SJCRH30 (cell line): ENCODE measurements around the gene PRR16. TPM values are rescaled to one million over a fixed set of nuclear protein-coding genes. Genes with fewer than 3 reads are reported as not detected.
"Not testable (repeated sequence)": the region's sequence is repeated elsewhere in the genome, so short reads cannot be mapped to it uniquely, and the experiment has no call there.

Experiments
- DNase-seq, 2 experiments: peaks; one replicate each; pipeline ENCODE4 v3.0.0-alpha.2; 2015 to 2020
- H3K27ac ChIP-seq: fragments of 250-450 bp; sonication (Bioruptor Pico); 2 replicates; pipeline ENCODE4 v1.5.1; 2020; ENCODE audit warnings: mild to moderate bottlenecking, moderate library complexity
- H3K27me3 ChIP-seq: fragments of 250-450 bp; sonication (Bioruptor Pico); 2 replicates; pipeline ENCODE4 v1.5.1; 2020; ENCODE audit warnings: mild to moderate bottlenecking, moderate library complexity
- H3K36me3 ChIP-seq: fragments of 250-450 bp; sonication (Bioruptor Pico); 2 replicates; pipeline ENCODE4 v1.5.1; 2020; ENCODE audit warnings: mild to moderate bottlenecking, moderate library complexity
- H3K4me1 ChIP-seq: fragments of 250-450 bp; sonication (Bioruptor Pico); 2 replicates; pipeline ENCODE4 v1.5.1; 2020; ENCODE audit warnings: mild to moderate bottlenecking, moderate library complexity
- H3K4me3 ChIP-seq: fragments of 250-450 bp; sonication (Bioruptor Pico); 2 replicates; pipeline ENCODE4 v1.5.1; 2020; ENCODE audit warnings: mild to moderate bottlenecking, moderate library complexity
- H3K9me3 ChIP-seq: fragments of 250-450 bp; sonication (Bioruptor Pico); replicated peaks from 2 replicates; pipeline ENCODE4 v1.5.1; 2020; ENCODE audit warnings: mild to moderate bottlenecking, moderate library complexity
- total RNA-seq: library from RNA; depleted of rRNA; stranded (reverse); fragments of >200 nt; shearing (Covaris generic); gene quantifications from 2 replicates; pipeline ENCODE4 v1.2.3, GENCODE V29; 2014; rRNA removed

Gene PRR16
- 0.20 and 0.84 TPM in 2 replicates for total RNA-seq

DNA sequence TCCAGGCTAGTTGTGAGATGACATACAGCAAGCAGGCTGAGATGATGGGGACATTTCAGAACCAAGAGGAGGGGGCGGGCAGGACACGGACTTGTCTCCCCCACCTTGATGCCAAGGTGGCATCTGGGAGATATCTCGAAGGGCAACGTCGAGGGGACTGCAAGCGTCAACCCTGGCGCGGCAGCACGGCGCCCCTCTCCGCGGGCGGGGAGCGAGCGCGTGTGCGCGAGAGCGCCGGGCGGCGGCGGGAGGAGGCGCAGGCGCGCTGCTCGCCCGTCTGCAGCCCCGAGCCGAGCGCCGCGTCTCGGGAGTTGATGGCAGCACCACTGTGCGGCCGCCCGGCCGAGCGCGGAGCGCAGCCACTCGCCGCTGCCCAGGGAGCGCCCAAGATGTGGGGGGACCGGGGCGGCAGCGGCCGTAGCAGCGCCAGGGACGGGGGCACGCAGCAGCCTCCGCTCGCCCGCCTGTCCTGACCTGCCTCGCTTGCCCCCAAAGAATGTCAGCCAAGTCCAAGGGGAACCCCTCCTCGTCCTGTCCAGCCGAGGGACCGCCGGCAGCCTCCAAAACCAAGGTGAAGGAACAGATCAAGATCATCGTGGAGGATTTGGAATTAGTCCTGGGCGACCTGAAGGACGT lies at the start of gene PRR16:
Gene PRR16 (plus strand): TSS at position 310 of the 636 bp plus-strand sequence.
- 0 out of 2 replicates have a peak, but pooled peaks cover 2% of the 10 kb centered on the region for H3K4me1 ChIP-seq
- peak within 1 kb of the TSS; percentile 55 for H3K4me3 ChIP-seq
- H3K36me3 ChIP-seq, result no peaks in the 10 kb centered on the region
- DNase-seq, result peak; percentile 30 to 61
- no peaks in the 10 kb centered on the region for H3K27me3 ChIP-seq
- no peaks in the 10 kb centered on the region for H3K9me3 ChIP-seq
- H3K27ac ChIP-seq, result no peak within 1 kb of the TSS

DNA sequence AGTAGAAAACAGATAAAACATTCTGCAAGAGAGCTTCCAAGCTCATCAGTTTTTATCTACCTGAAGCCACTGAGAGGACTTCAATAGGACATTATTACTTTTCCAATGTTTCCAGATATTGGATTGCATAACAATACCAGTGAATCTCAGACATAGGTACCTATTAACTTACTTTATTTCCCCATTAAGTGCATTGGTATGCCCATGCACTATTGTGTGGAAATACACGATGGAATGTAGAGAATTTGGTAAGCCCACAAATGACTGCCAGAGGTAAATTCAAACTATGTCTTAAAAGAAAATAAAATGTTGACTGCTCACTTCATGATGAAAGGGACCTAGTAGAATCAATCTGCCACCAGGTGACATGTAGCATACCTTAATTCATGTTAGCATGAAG lies 48.1 kb upstream of the PRR16 start:
- Histone ChIP-seq H3K27me3 (no peaks in the 10 kb centered on the region), H3K27ac (no peak overlapping the region), H3K36me3 (no peaks in the 10 kb centered on the region), H3K4me1 (peaks cover 3% of the 10 kb centered on the region; the same call in 1 of the 2 replicates), H3K9me3 (no peaks in the 10 kb centered on the region), H3K4me3 (no peak overlapping the region)
- DNase-seq, result no peak

DNA sequence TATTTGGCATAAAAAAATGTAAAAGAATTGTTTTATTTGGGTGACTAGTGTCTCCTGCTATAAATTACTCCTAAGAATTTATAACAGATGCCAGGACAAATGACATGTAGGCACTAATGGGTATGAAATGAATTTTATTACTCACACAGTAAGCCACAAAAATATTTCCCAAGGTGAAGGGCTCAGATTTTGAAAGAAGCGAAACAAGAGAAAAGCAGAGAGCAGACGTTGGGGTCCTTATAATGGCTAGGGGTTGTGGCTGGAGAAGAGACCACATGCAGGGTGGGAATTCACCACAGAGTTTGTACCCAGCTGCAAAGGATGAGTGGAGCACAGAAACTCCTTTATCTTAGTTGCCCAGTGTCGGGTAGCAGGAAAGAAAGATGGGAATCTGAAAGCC lies 45.0 kb upstream of the PRR16 start:
- Histone ChIP-seq H3K4me3 (no peak overlapping the region), H3K36me3 (no peaks in the 10 kb centered on the region), H3K9me3 (no peaks in the 10 kb centered on the region), H3K4me1 (peaks cover 5% of the 10 kb centered on the region; the same call in 1 of the 2 replicates), H3K27ac (peak overlapping the region; percentile 32; the same call in 1 of the 2 replicates), H3K27me3 (no peaks in the 10 kb centered on the region)
- peak; percentile 42 to 64 for DNase-seq

DNA sequence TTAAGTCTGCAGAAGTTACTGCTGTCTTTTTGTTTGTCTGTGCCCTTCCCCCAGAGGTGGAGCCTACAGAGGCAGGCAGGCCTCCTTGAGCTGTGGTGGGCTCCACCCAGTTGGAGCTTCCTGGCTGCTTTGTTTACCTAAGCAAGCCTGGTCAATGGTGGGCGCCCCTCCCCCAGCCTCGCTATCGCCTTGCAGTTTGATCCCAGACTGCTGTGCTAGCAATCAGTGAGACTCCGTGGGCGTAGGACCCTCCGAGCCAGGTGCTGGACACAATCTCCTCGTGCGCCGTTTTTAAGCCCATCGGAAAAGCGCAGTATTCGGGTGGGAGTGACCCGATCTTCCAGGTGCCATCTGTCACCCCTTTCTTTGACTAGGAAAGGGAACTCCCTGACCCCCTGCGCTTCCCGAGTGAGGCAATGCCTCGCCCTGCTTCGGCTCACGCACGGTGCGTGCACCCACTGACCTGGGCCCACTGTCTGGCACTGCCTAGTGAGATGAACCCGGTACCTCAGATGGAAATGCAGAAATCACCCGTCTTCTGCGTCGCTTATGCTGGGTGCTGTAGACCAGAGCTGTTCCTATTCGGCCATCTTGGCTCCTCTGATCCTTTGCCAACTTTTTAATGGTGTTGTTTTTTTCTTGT lies 37.3 kb upstream of the PRR16 start:
- H3K9me3 ChIP-seq, DNase-seq: not testable (repeated sequence)

DNA sequence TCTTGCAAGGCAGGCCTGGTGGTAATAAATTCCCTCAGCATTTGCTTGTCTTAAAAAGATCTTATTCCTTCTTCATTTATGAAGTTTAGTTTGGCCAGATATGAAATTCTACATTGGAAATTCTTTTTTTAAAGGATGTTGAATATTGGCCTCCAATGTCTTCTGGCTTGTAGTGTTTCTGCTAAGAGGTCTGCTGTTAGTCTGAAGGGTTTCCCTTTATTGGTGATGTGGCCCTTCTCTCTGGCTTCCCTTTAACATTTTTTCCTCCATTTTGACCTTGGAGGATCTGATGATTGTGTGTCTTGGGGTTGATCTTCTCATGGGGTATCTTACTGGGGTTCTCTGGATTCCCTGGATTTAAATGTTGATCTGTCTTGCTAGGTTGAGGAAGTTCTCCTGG lies 33.5 kb upstream of the PRR16 start:
- DNase-seq, result no peak
- H3K27ac ChIP-seq, result no peak overlapping the region
- no peaks in the 10 kb centered on the region for H3K36me3 ChIP-seq
- H3K4me1 ChIP-seq, result no peaks in the 10 kb centered on the region
- no peaks in the 10 kb centered on the region for H3K27me3 ChIP-seq
- H3K9me3 ChIP-seq, result no peaks in the 10 kb centered on the region
- H3K4me3 ChIP-seq, result no peak overlapping the region

More for the DNA sequence above, 37.3 kb upstream of the PRR16 start:
- H3K27ac ChIP-seq, H3K27me3 ChIP-seq, H3K4me1 ChIP-seq, H3K4me3 ChIP-seq, H3K36me3 ChIP-seq: not testable (repeated sequence)

DNA sequence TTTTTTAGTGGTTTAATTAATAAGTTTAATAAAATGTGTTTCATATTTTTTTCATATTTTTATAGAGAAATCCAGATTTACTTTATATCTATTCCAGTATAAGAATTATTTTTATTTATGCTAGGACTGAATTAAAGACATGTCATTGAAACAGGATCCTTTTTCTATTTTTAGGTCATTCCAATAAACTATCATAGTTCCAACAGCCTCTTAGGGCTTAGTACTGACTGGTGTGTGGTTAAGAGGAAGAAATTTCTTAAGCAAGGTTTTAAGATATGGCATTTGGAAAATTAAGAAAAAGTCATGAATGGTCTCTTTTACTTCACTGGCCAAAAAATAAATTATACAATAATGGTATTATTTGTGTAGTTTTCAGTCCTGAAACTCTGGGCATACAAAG lies 31.2 kb upstream of the PRR16 start:
- H3K36me3 ChIP-seq, result no peaks in the 10 kb centered on the region
- H3K9me3 ChIP-seq, result no peaks in the 10 kb centered on the region
- no peaks in the 10 kb centered on the region for H3K4me1 ChIP-seq
- H3K27ac ChIP-seq, result no peak overlapping the region
- DNase-seq, result no peak
- H3K27me3 ChIP-seq, result no peaks in the 10 kb centered on the region
- H3K4me3 ChIP-seq, result no peak overlapping the region

DNA sequence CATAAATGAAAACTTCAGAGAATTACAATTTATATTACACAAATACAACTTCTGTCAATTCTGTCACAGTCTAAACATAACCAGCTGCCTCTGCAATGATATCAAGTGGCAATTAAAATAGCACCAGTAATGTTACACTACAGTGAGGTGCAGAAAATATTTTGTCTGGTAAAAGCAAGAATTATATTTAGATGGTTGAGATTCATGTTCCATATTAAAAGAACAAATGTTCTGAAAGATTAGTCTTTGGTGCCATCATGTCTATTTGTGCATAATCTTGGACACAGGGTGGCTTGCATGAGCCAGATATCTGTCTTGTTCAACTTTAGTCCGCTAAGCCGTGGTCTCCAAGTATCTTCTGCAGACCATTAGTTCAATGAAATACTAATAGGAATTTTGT lies 29.0 kb upstream of the PRR16 start:
- no peaks in the 10 kb centered on the region for H3K36me3 ChIP-seq
- H3K9me3 ChIP-seq, result no peaks in the 10 kb centered on the region
- H3K27ac ChIP-seq, result no peak overlapping the region
- no peaks in the 10 kb centered on the region for H3K27me3 ChIP-seq
- H3K4me3 ChIP-seq, result no peak overlapping the region
- no peaks in the 10 kb centered on the region for H3K4me1 ChIP-seq
- DNase-seq, result no peak

DNA sequence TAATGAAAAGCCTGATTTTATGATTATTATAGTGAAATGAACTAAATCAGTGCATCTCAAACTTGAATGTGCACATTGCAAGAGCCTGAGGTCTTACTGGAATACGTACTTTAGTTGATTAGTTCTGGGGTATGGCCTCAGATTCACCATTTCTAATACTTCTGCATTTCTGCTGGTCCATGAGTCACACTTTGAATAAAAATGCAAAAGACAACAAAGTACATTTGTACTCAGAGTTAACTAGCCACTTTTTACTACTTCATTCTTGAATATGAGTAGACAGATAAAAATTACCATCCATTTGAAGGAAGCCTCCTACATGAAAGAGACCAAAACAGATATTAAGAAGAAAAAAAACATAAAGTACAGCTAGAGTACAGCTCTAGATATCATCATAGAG lies 27.1 kb upstream of the PRR16 start:
- H3K4me1 ChIP-seq, result no peaks in the 10 kb centered on the region
- no peak overlapping the region for H3K4me3 ChIP-seq
- no peaks in the 10 kb centered on the region for H3K36me3 ChIP-seq
- H3K9me3 ChIP-seq, result no peaks in the 10 kb centered on the region
- H3K27me3 ChIP-seq, result no peaks in the 10 kb centered on the region
- DNase-seq, result no peak
- H3K27ac ChIP-seq, result no peak overlapping the region

DNA sequence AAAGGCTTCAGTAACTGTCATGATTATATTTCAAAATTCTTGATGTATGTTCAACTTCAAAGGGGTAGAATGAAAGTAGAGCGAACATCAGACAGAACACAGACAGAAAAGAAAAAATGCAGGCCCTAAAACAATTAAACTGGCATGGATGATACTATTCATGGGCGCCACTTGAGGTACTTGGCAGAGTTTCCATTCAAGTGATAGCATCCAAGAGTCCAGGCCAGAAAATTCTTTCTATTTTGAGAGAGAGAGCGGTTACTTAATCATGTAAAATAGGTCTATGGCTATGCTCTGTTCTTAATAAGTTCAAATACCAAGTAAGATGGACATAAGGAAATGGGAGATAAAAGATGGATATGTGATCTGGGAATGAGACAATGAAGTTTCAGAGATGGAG lies 21.4 kb upstream of the PRR16 start:
- Histone ChIP-seq H3K4me1 (no peaks in the 10 kb centered on the region), H3K27me3 (no peaks in the 10 kb centered on the region), H3K27ac (no peak overlapping the region), H3K9me3 (no peaks in the 10 kb centered on the region), H3K36me3 (no peaks in the 10 kb centered on the region), H3K4me3 (no peak overlapping the region)
- no peak for DNase-seq

DNA sequence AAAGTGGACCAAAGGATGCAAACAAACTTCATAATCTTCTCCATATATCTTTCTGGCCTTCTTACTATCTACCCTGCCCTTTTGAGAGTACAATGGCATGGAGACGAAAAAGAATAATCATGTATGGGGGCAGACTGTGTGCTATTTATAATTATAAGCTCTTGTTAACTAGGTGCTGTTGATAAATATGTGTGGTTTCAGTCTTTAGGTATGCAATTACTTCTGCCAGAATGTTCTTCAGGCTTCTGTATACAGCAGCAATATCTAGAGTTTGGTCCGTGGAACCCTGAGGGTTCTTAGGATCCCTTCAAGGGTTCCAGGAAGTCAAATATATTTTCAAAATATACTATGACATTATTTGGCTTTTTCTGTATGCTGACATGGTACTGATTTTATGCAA lies 20.5 kb upstream of the PRR16 start:
- Histone ChIP-seq H3K9me3 (no peaks in the 10 kb centered on the region), H3K4me1 (no peaks in the 10 kb centered on the region), H3K4me3 (no peak overlapping the region), H3K27ac (no peak overlapping the region), H3K36me3 (no peaks in the 10 kb centered on the region), H3K27me3 (no peaks in the 10 kb centered on the region)
- no peak for DNase-seq

DNA sequence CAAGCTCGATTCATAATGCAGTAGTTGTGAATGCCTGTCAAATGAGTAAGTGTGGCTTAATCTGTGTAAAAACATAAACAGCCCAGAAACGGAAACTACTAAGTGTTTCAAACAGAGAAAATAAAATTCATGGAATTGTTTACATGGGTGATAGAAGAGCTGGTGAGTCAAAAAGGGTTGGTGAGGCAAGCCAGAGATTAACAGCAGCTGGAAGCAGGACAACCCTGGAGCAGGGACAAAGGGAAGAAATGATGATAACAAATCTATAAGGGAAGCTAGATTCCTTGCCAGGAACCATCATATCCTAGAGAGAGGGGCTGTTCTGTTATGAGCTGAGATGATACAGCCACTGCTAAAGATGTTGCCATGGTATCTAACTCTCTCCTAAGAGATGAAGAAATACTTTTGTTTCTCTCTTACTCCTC lies 18.0 kb upstream of the PRR16 start:
- Histone ChIP-seq H3K27me3 (no peaks in the 10 kb centered on the region), H3K4me3 (no peak overlapping the region), H3K9me3 (no peaks in the 10 kb centered on the region), H3K27ac (no peak overlapping the region), H3K36me3 (no peaks in the 10 kb centered on the region), H3K4me1 (no peaks in the 10 kb centered on the region)
- DNase-seq, result peak in 1 of 2 experiments; percentile 16

DNA sequence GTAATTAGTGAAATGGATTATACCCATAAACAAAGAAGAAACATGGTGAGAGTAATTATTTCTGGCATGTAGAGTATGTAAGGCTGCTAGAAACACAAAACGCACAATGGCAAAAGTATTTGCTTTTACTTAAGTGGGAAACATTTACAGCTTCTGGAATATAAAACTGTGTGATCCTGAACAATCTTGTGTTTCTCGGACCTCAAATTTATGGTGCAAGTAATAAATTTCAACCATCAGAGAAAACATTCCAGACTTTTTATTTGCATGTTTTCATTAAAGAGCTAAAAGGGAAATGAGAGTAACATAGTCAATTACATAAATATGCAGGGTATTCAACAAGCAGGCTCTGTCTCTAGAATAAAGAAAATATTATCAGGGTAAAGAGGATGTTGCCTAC lies 17.2 kb upstream of the PRR16 start:
- Histone ChIP-seq H3K9me3 (no peaks in the 10 kb centered on the region), H3K4me1 (no peaks in the 10 kb centered on the region), H3K36me3 (no peaks in the 10 kb centered on the region), H3K27ac (no peak overlapping the region), H3K4me3 (no peak overlapping the region), H3K27me3 (no peaks in the 10 kb centered on the region)
- no peak for DNase-seq

DNA sequence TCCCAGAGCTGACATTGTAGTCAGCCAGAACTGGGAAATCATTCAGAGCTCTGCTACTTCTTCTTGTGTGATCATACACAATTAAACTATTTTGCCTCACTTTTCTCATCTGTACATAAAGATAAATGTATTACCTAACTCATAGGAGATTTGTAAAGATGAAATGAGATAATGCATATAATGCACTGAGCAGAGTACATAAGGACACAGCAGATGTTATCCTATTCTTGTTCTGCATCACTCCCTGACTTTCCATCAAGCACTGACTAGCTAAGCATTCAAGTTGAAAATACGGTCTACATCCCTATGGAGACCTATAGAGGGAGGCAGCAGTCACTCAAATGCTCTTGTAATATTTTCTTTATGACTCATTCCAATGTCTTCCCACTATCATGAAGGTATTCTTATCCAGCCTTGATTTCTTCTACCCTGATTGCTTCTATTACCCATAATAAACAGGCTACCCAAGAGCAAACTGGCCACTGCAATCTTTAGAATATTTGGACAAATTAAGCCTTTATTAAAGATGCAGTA lies 16.3 kb upstream of the PRR16 start:
- no peaks in the 10 kb centered on the region for H3K36me3 ChIP-seq
- no peak for DNase-seq
- H3K27ac ChIP-seq, result no peak overlapping the region
- no peaks in the 10 kb centered on the region for H3K9me3 ChIP-seq
- no peak overlapping the region for H3K4me3 ChIP-seq
- H3K27me3 ChIP-seq, result no peaks in the 10 kb centered on the region
- no peaks in the 10 kb centered on the region for H3K4me1 ChIP-seq

DNA sequence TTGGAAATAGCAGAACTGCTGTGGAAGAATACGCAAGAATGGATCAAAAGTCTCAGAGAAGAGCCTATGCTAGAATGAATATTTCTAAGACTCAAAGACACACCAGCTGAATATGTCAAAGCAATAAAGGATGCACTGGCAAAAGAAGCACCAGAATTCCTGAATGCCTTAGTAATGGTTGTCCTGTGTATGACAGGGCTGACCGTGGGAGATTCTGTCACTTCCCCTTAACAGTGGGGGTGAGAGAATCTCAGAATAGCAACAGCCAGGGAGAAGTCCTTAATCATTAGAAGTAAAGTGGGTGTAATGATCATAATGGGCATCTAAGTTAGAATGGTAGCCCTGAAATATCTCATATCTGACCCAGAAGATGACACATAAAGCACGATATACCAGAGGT lies 14.6 kb upstream of the PRR16 start:
- H3K36me3 ChIP-seq, result no peaks in the 10 kb centered on the region
- H3K27ac ChIP-seq, result no peak overlapping the region
- H3K4me1 ChIP-seq, result no peaks in the 10 kb centered on the region

DNA sequence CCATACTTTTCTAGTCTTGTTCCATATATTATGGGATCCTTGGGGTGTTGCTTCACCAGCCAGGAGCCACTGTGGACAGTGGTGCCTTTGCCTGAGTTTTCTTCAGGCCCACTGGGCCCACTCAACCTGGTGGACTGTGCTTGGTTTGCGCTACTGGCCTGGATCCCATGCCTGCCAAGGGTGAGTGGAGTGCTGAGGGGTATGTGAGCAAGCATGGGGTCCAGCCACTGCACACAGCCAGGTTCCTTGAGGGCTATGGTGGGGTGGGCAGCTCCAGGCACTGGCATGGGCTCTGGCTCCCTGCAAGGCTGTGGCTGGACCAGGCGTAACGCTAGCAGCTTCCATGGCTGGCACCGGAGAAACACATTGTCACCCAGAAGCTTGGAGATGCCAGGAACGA lies 13.2 kb upstream of the PRR16 start:
- no peak overlapping the region for H3K27ac ChIP-seq
- H3K36me3 ChIP-seq, result no peaks in the 10 kb centered on the region
- H3K27me3 ChIP-seq, result no peaks in the 10 kb centered on the region
- H3K4me1 ChIP-seq, result no peaks in the 10 kb centered on the region
- no peaks in the 10 kb centered on the region for H3K9me3 ChIP-seq
- no peak for DNase-seq
- H3K4me3 ChIP-seq, result no peak overlapping the region

More for the DNA sequence above, 14.6 kb upstream of the PRR16 start:
- Histone ChIP-seq H3K27me3 (no peaks in the 10 kb centered on the region), H3K9me3 (no peaks in the 10 kb centered on the region), H3K4me3 (no peak overlapping the region)
- DNase-seq, result no peak

DNA sequence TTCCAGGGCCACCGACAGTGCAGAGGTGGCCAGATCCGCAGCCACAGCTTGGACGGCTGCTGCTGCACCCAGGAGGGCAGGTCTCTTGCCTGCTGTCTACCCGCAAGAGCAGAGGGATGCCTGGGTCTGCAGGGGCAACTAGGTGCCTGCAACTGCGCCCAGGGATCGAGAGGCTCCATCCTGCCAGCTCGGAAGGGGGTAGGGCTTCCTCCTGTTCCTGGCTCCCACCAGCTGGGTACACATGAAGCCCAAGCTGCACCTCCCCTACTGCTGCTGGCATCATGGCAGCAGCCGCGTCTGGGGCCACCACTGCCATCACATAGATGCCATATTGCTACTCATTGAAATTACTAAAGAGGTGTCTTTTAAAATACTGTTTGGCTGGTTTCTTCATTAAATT lies 12.7 kb upstream of the PRR16 start:
- Histone ChIP-seq H3K4me3 (no peak overlapping the region), H3K9me3 (no peaks in the 10 kb centered on the region), H3K27me3 (no peaks in the 10 kb centered on the region), H3K4me1 (no peaks in the 10 kb centered on the region), H3K36me3 (no peaks in the 10 kb centered on the region), H3K27ac (no peak overlapping the region)
- no peak for DNase-seq
